ENCODE measurements around the gene JMJD6. TPM values are rescaled to one million over a fixed set of nuclear protein-coding genes. Genes with fewer than 3 reads are reported as not detected.

JMJD6 gene
- total and polyA plus RNA-seq, 9 of the 15 experiments (the other 6 are each of a cell fraction or from before 2014, with no cell fraction given) = 2.5 to 52.3 (median 36.3) TPM

- TF ChIP-seq SETDB1 (IDR thresholded peaks at IDR 0.05; ENCODE audit: low read length) (no peak), BRF2 (IDR thresholded peaks at IDR 0.05; ENCODE audit: borderline replicate concordance, insufficient read depth, insufficient read length) (no peak), ETV5 (CRISPR knock-in tag; IDR thresholded peaks at IDR 0.05; ENCODE audit: low read depth) (peak; percentile 62; the same call in 1 of the 2 replicates), IFI16 (CRISPR knock-in tag; IDR thresholded peaks at IDR 0.05) (no peak), ZNF282 (CRISPR knock-in tag; IDR thresholded peaks at IDR 0.05) (peak; percentile 89; the same call in 1 of the 2 replicates), FOXM1 (IDR thresholded peaks at IDR 0.05; ENCODE audit: low read depth) (peak; percentile 66; the same call in 1 of the 2 replicates), FOXM1 (CRISPR knock-in tag; IDR thresholded peaks at IDR 0.05; ENCODE audit: low read depth) (peak; percentile 94), POLR2A (conservative IDR thresholded peaks at IDR 0.05) (peak; percentile 100), ZBTB26 (CRISPR knock-in tag; IDR thresholded peaks at IDR 0.05) (no peak), ZNF134 (CRISPR knock-in tag; conservative IDR thresholded peaks at IDR 0.05) (no peak), RUNX1 (IDR thresholded peaks at IDR 0.05; ENCODE audit: low read depth) (no peak), AFF4 (CRISPR knock-in tag; IDR thresholded peaks at IDR 0.05) (peak; percentile 99), NBN (IDR thresholded peaks at IDR 0.05; ENCODE audit: low read depth) (peak; percentile 21)
- TF ChIP-seq, protein P1, sequence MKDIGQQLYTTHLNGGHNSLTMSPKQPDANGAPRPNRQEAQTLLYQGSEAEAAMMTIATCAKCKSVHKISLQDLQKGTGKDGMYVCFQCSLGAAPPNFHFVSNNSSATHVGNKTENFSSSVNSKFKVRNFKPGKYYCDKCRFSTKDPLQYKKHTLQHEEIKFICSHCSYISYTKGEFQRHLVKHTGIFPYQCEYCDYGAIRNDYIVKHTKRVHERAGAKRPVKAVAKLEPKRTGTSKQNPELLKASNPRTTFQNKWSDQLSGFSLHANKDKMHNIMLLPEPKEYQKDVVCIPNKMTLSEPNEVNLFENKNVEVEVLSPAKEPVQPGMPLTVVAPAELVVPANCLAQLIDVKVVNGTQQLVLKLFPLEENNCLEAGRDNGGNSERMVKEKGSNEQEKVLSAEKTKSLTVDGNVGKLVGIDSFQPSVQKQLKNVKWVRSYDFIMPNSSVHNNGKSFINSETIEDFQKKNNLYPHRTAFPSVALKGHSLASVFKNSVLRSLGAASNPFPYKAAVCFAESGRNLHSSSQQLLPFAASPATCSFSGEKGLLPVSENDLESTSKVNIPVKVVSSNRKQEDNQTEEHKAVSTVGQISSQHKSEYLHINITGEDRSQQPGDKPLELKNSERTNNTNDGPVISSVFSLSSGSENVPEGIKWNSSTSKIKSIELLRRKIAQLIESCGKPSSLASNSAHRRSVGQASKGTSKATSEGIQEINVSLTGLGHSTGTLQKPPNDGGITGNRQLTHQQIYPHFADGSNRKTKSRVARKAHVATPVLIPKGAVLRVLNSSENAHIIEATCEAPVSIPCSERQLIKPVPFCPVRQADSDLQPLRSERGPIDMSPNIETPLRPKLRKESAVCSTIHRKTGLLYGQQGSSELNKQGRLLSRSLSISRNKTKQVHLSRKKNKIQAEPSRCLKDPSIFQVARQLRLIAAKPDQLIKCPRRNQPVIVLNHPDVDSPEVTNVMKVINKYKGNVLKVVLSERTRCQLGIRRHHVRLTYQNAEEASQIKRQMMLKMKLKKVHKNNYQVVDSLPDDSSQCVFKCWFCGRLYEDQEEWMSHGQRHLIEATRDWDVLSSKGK (CRISPR knock-in tag; IDR thresholded peaks at IDR 0.05) = no peak
- TF ChIP-seq, protein P2, sequence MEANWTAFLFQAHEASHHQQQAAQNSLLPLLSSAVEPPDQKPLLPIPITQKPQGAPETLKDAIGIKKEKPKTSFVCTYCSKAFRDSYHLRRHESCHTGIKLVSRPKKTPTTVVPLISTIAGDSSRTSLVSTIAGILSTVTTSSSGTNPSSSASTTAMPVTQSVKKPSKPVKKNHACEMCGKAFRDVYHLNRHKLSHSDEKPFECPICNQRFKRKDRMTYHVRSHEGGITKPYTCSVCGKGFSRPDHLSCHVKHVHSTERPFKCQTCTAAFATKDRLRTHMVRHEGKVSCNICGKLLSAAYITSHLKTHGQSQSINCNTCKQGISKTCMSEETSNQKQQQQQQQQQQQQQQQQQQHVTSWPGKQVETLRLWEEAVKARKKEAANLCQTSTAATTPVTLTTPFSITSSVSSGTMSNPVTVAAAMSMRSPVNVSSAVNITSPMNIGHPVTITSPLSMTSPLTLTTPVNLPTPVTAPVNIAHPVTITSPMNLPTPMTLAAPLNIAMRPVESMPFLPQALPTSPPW (CRISPR knock-in tag; IDR thresholded peaks at IDR 0.05) = peak; percentile 99
- TF ChIP-seq, protein P3, sequence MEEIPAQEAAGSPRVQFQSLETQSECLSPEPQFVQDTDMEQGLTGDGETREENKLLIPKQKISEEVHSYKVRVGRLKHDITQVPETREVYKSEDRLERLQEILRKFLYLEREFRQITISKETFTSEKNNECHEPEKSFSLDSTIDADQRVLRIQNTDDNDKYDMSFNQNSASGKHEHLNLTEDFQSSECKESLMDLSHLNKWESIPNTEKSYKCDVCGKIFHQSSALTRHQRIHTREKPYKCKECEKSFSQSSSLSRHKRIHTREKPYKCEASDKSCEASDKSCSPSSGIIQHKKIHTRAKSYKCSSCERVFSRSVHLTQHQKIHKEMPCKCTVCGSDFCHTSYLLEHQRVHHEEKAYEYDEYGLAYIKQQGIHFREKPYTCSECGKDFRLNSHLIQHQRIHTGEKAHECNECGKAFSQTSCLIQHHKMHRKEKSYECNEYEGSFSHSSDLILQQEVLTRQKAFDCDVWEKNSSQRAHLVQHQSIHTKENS (CRISPR knock-in tag; IDR thresholded peaks at IDR 0.05) = no peak
Measured at GRCh38 chr17:76737082-76737675, 10.8 kb upstream of the JMJD6 start, which contains the start of gene SRSF2 (continued).
